ENCODE measurements around the gene RRBP1.

Gene RRBP1

GRCh38 chr20:17568972-17569521, 113.0 kb downstream of the RRBP1 start:
- DNase-seq: no peak

- DNase-seq: no peak
Observed at GRCh38 chr20:17568045-17568788, 113.8 kb downstream of the RRBP1 start.

GRCh38 chr20:17566345-17566744, 115.7 kb downstream of the RRBP1 start:
- DNase-seq: no peak

- DNase-seq: no peak
Observed at GRCh38 chr20:17565169-17565845, 116.7 kb downstream of the RRBP1 start.
